OCI-LY1 (cell line): ENCODE data around the gene TBL1Y.
"Not testable (repeated sequence)": the region's sequence is repeated elsewhere in the genome, so short reads cannot be mapped to it uniquely, and the experiment has no call there.

Experiments
- H2AFZ ChIP-seq: fragments of 200-600 bp; sonication (generic), shearing (Covaris generic); 2 replicates; pipeline ENCODE4 v1.6.0; 2014; ENCODE audit warnings: antibody characterized with exemption, mild to moderate bottlenecking, low read length
- H3F3A ChIP-seq: fragments of 200-600 bp; sonication (generic), shearing (Covaris generic); 2 replicates; pipeline ENCODE4 v1.6.0; 2014; ENCODE audit warnings: mild to moderate bottlenecking, antibody characterized with exemption, low read length, moderate library complexity; ENCODE audit not compliant: insufficient read depth
- H3K27ac ChIP-seq: fragments of 200-600 bp; sonication (generic); 2 replicates; pipeline ENCODE4 v1.5.1; 2014; ENCODE audit warnings: low read length, mixed run types, mild to moderate bottlenecking, low read depth; ENCODE audit not compliant: poor library complexity, severe bottlenecking
- H3K27me3 ChIP-seq: fragments of 200-600 bp; sonication (generic); 2 replicates; pipeline ENCODE4 v1.6.0; 2014; ENCODE audit warnings: antibody characterized with exemption, mild to moderate bottlenecking, low read length, moderate library complexity; ENCODE audit not compliant: insufficient read depth
- H3K36me3 ChIP-seq: fragments of 200-600 bp; sonication (generic); 2 replicates; pipeline ENCODE4 v1.6.1; 2014; ENCODE audit warnings: mild to moderate bottlenecking, antibody characterized with exemption, low read length, moderate library complexity, mixed read lengths; ENCODE audit not compliant: insufficient read depth
- H3K4me1 ChIP-seq: fragments of 200-600 bp; sonication (generic); 2 replicates; pipeline ENCODE4 v1.5.1; 2014; ENCODE audit warnings: mild to moderate bottlenecking, low read length, moderate library complexity; ENCODE audit not compliant: insufficient read depth, severe bottlenecking
- H3K4me2 ChIP-seq: fragments of 200-600 bp; sonication (generic), shearing (Covaris generic); 2 replicates; pipeline ENCODE4 v1.6.1; 2014; ENCODE audit warnings: low read length
- H3K4me3 ChIP-seq: fragments of 200-600 bp; sonication (generic); 2 replicates; pipeline ENCODE4 v1.5.1; 2014; ENCODE audit warnings: low read length, low read depth, mild to moderate bottlenecking, mixed read lengths; ENCODE audit not compliant: poor library complexity, severe bottlenecking
- H3K79me2 ChIP-seq: fragments of 200-600 bp; shearing (Covaris generic); 2 replicates; pipeline ENCODE4 v1.6.1; 2016; ENCODE audit warnings: mixed run types, low read length, mixed read lengths; ENCODE audit not compliant: insufficient read depth
- H3K9ac ChIP-seq: fragments of 200-600 bp; sonication (generic), shearing (Covaris generic); 2 replicates; pipeline ENCODE4 v1.6.1; 2014; ENCODE audit warnings: mild to moderate bottlenecking, low read length, mixed read lengths
- H3K9me2 ChIP-seq: fragments of 200-600 bp; sonication (generic), shearing (Covaris generic); 2 replicates; pipeline ENCODE4 v1.6.1; 2014; ENCODE audit warnings: low read depth, mild to moderate bottlenecking, low read length, mixed read lengths
- H3K9me3 ChIP-seq: fragments of 200-600 bp; shearing (Covaris generic); 2 replicates; pipeline ENCODE4 v1.6.1; 2014; ENCODE audit warnings: low read length, mixed read lengths
- H4K20me1 ChIP-seq: fragments of 200-600 bp; sonication (generic), shearing (Covaris generic); 2 replicates; pipeline ENCODE4 v1.6.0; 2016; ENCODE audit warnings: mild to moderate bottlenecking, low read length; ENCODE audit not compliant: insufficient read depth
- CTCF ChIP-seq: fragments of 200-600 bp; sonication (generic), shearing (Covaris generic); IDR thresholded peaks from 2 replicates; pipeline ENCODE4 v1.5.1; 2017; ENCODE audit warnings: mild to moderate bottlenecking, antibody characterized with exemption, low read length, moderate library complexity, mixed read lengths
- EZH2 ChIP-seq: fragments of 200-600 bp; sonication (generic), shearing (Covaris generic); IDR thresholded peaks from 2 replicates; pipeline ENCODE4 v1.8.0; 2017; ENCODE audit warnings: borderline replicate concordance, mixed run types, mild to moderate bottlenecking, antibody characterized with exemption, low read length, moderate library complexity, mixed read lengths

TBL1Y gene

GRCh38 chrY:7040662-7041061 lies 130.2 kb downstream of the TBL1Y start:
- H3K27me3 ChIP-seq: no peaks in the 10 kb centered on the region
- H3K27ac ChIP-seq: peak overlapping the region; percentile 23
- no peaks in the 10 kb centered on the region for H3K9me2 ChIP-seq
- no peak overlapping the region for H3K9ac ChIP-seq
- no peak overlapping the region for H3K4me3 ChIP-seq
- no peaks in the 10 kb centered on the region for H4K20me1 ChIP-seq
- peaks cover 8% of the 10 kb centered on the region for H3K4me1 ChIP-seq
- H3K79me2 ChIP-seq: no peaks in the 10 kb centered on the region
- no peak for TF ChIP-seq EZH2
- TF ChIP-seq CTCF: no peak
- H2AFZ ChIP-seq: no peak overlapping the region
- H3K36me3 ChIP-seq: no peaks in the 10 kb centered on the region; the same call in 1 of the 2 replicates
- no peak overlapping the region for H3K4me2 ChIP-seq
- no peaks in the 10 kb centered on the region for H3K9me3 ChIP-seq
- no peaks in the 10 kb centered on the region for H3F3A ChIP-seq

GRCh38 chrY:7041983-7042382 lies 131.5 kb downstream of the TBL1Y start:
- Histone ChIP-seq H3K9me3 (no peaks in the 10 kb centered on the region), H3K4me2 (no peak overlapping the region), H2AFZ (no peak overlapping the region), H3K36me3 (no peaks in the 10 kb centered on the region; the same call in 1 of the 2 replicates), H3K9ac (no peak overlapping the region), H3K4me3 (no peak overlapping the region), H3K9me2 (no peaks in the 10 kb centered on the region), H4K20me1 (no peaks in the 10 kb centered on the region), H3K27me3 (no peaks in the 10 kb centered on the region), H3F3A (no peaks in the 10 kb centered on the region), H3K4me1 (peaks cover 8% of the 10 kb centered on the region), H3K79me2 (no peaks in the 10 kb centered on the region), H3K27ac (no peak overlapping the region)
- TF ChIP-seq CTCF (no peak), EZH2 (no peak)

GRCh38 chrY:7052461-7052860 lies 142.0 kb downstream of the TBL1Y start:
- H3K4me3 ChIP-seq, H3K79me2 ChIP-seq, H3K9me3 ChIP-seq, H3F3A ChIP-seq, H4K20me1 ChIP-seq, H3K27ac ChIP-seq, H3K4me2 ChIP-seq, H2AFZ ChIP-seq, H3K27me3 ChIP-seq, H3K4me1 ChIP-seq, H3K36me3 ChIP-seq, H3K9me2 ChIP-seq, H3K9ac ChIP-seq: not testable (repeated sequence)

GRCh38 chrY:7056886-7057285 lies 146.4 kb downstream of the TBL1Y start:
- Histone ChIP-seq H3K36me3 (no peaks in the 10 kb centered on the region), H3K27ac (no peak overlapping the region), H2AFZ (no peak overlapping the region), H3K4me2 (no peak overlapping the region), H3K4me1 (peaks cover 18% of the 10 kb centered on the region), H3K79me2 (no peaks in the 10 kb centered on the region), H3K9me3 (no peaks in the 10 kb centered on the region), H3F3A (no peaks in the 10 kb centered on the region), H4K20me1 (no peaks in the 10 kb centered on the region), H3K9me2 (no peaks in the 10 kb centered on the region), H3K9ac (no peak overlapping the region), H3K27me3 (no peaks in the 10 kb centered on the region), H3K4me3 (no peak overlapping the region)
- TF ChIP-seq CTCF (no peak), EZH2 (no peak)
